GM13976 (cell line): ENCODE results near the gene CNOT6.
"Not testable (repeated sequence)": the region's sequence is repeated elsewhere in the genome, so short reads cannot be mapped to it uniquely, and the experiment has no call there.

Experiments used
- DNase-seq: peaks from one replicate; pipeline ENCODE4 v3.0.0; 2012; ENCODE audit warnings: low spot score
- CTCF ChIP-seq: IDR thresholded peaks from 2 replicates; pipeline ENCODE4 v1.5.1; 2012; ENCODE audit warnings: borderline replicate concordance, mild to moderate bottlenecking; ENCODE audit not compliant: insufficient read depth; ENCODE audit errors: extremely low read depth, missing control alignments, control extremely low read depth
- in situ Hi-C: fragments of 300-500 bp; cut with MboI; formaldehyde crosslinking; loops from one replicate; pipeline ENCODE4 v1.12.0; 2022; ENCODE audit warnings: low sequenced_read_pairs, mixed read lengths, inconsistent platforms; ENCODE audit not compliant: unreplicated experiment

CNOT6 gene

DNA sequence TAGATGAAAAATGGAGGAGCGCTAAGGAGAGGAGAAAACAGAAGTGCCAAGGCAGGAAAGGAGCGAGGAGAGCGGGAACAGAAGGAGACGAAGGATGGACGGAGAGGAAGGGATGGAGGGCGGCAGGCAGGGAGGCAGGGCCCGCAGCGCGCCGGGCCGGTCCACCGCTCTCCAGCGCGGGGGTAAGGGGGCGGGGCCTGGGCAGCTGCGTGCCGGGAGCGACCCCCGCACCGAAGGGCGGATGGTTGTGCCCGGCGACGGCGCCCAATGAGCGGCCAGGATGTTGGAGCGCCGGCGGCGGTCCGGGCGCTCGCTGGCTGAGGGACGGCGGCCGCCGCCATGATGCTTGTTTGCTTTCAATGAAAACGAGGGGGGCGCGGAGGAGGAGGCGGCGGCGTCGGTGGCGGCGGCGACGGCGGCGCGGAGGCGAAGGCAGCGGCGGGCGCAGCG is at the start of gene CNOT6:
CNOT6 (plus strand) TSS at position 320 of the 450 bp plus-strand sequence. CDS start 34,898 bp downstream, outside the sequence.
- DNase-seq, result peak; percentile 99
- in situ Hi-C loops, result no loop called here
- TF ChIP-seq CTCF, result no peak

DNA sequence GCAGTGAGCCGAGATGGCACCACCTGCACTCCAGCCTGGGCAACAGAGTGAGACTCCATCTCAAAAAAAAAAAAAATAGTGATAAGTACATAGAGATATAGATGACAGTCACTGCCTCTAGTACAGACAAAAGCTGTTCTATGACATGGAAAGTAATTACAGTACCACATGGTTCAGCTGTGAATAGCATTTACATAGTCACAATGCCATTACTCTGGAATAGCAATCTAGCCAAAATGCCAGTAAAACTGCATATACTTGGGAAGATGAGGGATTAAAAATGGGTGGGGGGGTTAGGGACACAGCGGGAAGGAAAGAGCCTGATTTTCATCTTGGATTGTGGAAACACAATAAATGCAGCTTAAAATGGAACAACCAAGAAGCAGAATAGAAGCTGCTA is 39.4 kb upstream of the CNOT6 start:
- no peak for TF ChIP-seq CTCF
- no peak for DNase-seq
- in situ Hi-C loops, result no loop called here

DNA sequence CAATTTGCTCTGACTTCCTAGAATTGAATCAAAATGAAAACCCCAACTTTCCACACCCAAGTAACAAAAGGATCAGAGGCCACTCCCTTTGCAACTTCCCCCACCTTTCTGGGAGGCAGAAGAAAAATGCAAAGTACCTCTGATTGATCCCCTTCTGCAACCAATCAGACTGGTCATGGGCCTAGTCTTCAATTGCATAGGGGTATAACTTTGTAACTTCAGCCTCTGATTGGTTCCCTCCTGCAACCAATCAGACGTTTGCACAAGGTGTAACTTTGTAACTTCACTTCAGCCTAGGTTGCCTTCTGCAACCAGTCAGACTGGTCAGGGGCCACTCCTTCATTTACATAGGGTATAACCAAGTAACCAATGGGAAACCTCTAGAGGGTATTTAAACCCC is 38.3 kb upstream of the CNOT6 start:
- no peak for TF ChIP-seq CTCF
- DNase-seq, result no peak
- in situ Hi-C loops, result no loop called here

DNA sequence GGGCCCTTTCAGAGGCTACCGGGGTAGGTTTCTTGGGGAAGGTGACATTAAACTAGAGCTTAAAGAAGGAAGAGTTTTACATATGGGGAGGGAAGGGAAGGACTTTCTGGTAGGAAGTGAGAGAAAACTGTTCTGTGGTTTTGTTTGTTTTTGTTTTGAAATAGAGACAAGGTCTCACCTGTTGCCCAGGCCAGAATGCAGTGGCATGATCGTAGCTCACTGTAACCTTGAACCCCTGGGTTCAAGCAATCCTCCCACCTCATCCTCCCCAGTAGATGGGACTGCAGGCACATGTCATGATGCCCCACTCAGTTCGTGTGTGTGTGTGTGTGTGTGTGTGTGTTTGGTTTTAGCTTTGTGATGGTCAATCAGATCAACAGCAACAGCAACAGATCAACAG is 37.4 kb upstream of the CNOT6 start:
- in situ Hi-C loops, result no loop called here
- no peak for TF ChIP-seq CTCF

DNA sequence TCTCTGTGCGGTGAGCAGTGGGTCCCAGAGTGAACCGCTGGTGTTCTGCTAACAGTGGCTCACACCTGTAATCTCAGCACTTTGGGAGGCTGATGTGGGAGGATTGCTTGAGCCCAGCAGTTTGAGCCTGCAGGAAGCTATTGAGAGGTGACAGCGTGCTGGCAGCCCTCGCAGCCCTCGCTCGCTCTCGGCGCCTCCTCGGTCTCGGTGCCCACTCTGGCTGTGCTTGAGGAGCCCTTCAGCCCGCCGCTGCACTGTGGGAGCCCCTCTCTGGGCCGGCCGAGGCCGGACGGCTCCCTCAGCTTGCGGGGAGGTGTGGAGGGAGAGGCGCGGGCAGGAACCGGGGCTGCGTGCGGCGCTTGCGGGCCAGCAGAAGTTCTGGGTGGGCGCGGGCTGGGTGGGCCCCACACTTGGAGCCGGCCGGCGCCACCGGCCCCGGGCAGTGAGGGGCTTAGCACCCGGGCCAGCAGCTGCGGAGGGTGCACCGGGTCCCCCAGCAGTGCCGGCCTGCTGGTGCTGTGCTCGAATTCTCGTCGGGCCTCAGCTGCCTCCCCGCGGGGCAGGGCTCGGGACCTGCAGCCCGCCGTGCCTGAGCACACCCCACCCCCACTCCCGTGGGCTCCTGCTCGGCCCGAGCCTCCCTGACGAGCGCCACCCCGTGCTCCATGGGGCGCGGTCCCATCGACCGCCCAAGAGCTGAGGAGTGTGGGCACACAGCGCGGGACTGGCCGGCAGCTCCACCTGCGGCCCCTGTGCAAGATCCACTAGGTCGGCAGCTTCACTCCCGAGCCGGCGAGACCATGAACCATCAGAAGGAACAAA is 35.1 kb upstream of the CNOT6 start:
- in situ Hi-C loops, DNase-seq: not testable (repeated sequence)

More for the DNA sequence above, 37.4 kb upstream of the CNOT6 start:
- DNase-seq, result no peak

DNA sequence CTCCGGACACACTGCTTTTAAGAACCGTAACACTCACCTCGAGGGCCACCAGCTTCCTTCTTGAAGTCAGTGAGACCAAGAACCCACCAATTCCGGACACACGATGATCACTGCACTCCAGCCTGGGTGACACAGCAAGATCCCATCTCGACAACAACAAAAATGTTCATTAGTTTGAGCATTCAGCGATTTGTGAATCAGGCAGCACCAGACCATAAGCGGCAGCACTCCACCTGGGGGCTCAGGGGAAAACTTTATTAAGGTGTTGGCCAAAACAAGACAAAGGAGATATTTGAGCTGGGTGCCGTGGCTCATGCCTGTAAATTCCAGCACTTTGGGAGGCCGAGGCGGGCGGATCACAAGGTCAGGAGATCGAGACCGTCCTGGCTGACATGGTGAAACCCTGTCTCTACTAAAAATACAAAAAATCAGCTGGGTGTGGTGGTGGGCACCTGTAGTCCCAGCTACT is 34.5 kb upstream of the CNOT6 start:
- in situ Hi-C loops, DNase-seq: not testable (repeated sequence)

GRCh38 chr5:180460834-180461233 is 33.3 kb upstream of the CNOT6 start:
- DNase-seq, result no peak
- in situ Hi-C loops, result no loop called here
- no peak for TF ChIP-seq CTCF
